Gastrocnemius medialis (tissue), 4 donors: Measurements from ENCODE around the gene ADORA1. TPM values are rescaled to one million over a fixed set of nuclear protein-coding genes. Genes with fewer than 3 reads are reported as not detected.

ENCODE experiments used
- ATAC-seq, 2 donors: fragments of 150-250 bp; one replicate each; pipeline ENCODE4 v1.9.1; 2016
- DNase-seq, 2 donors: peaks; one replicate each; pipeline ENCODE4 v3.0.0-alpha.2; 2019
- H3K27ac ChIP-seq, 4 donors: fragments of 200-600 bp; sonication (generic); 1 replicate in 1 of 4; 2 replicates in 3 of 4; pipeline ENCODE4 v1.5.1; 2016 to 2018; ENCODE audit warnings: mild to moderate bottlenecking in 2 of 4, moderate library complexity in 1 of 4
- H3K27me3 ChIP-seq, 3 donors: fragments of 200-600 bp; sonication (generic) in 2 of 3; 1 replicate in 1 of 3; 2 replicates in 2 of 3; pipeline versions ENCODE4 v1.5.1 to v1.6.0; 2016 to 2019; ENCODE audit warnings: mild to moderate bottlenecking in 1 of 3, moderate library complexity in 1 of 3
- H3K36me3 ChIP-seq, 2 donors: fragments of 200-600 bp; sonication (generic) in 1 of 2; one replicate each; pipeline ENCODE4 v1.5.1; 2017 to 2018
- H3K4me1 ChIP-seq, 2 donors: fragments of 200-600 bp; sonication (generic) in 1 of 2; one replicate each; pipeline ENCODE4 v1.5.1; 2016 to 2017; ENCODE audit warnings: mild to moderate bottlenecking in 2 of 2
- H3K4me3 ChIP-seq, 4 donors: fragments of 200-600 bp; sonication (generic) in 3 of 4; 1 replicate in 1 of 4; 2 replicates in 3 of 4; pipeline ENCODE4 v1.5.1; 2016 to 2019; ENCODE audit warnings: mild to moderate bottlenecking in 2 of 4
- H3K9me3 ChIP-seq, 3 donors: fragments of 200-600 bp; sonication (generic) in 2 of 3; 1 replicate in 1 of 3; 2 replicates in 2 of 3; pipeline ENCODE4 v1.5.1; 2016 to 2019
- CTCF ChIP-seq, 5 experiments: fragments of 450-650 bp in 3 of 5; fragments of 200-600 bp in 2 of 5; sonication (generic) in 2 of 5; IDR thresholded peaks in 4 of 5; conservative IDR thresholded peaks in 1 of 5; 1 replicate in 4 of 5; 2 replicates in 1 of 5; pipeline ENCODE4 v1.5.1; 2016 to 2019; ENCODE audit warnings: antibody characterized with exemption in 5 of 5, mild to moderate bottlenecking in 3 of 5, moderate library complexity in 3 of 5
- POLR2A ChIP-seq, 2 donors: fragments of 450-650 bp; IDR thresholded peaks; one replicate each; pipeline ENCODE4 v1.6.1; 2017; ENCODE audit warnings: antibody characterized with exemption in 2 of 2, mild to moderate bottlenecking in 2 of 2, moderate library complexity in 2 of 2
- in situ Hi-C, 4 donors: fragments of 200-750 bp; cut with MboI; loops; one replicate each; pipeline versions ENCODE4 v1.15.0 to v1.8.0; 2017; ENCODE audit warnings: low sequenced_read_pairs in 4 of 4
- intact Hi-C: fragments of 100-400 bp; cut with DNase I; formaldehyde crosslinking; loops from one replicate; pipeline ENCODE4 v1.15.1; 2023; ENCODE audit warnings: low total_unique reads
- total RNA-seq, 4 donors: library from RNA; depleted of rRNA; stranded (reverse); fragments of >200 nt; gene quantifications; one replicate each; pipeline versions ENCODE4 v1.1.0 to v1.2.3, GENCODE V29; 2016

The ADORA1 gene
- total RNA-seq, 4 donors from 2014 or later, result 0.25 to 5.6 (median 1.7) TPM

- TF ChIP-seq POLR2A (IDR thresholded peaks at IDR 0.05) (no peak), CTCF (IDR thresholded peaks at IDR 0.05 in 4 of 5, conservative IDR thresholded peaks at IDR 0.05 in 1 of 5) (no peak)
- intact Hi-C loops (no loop called here), in situ Hi-C loops (loop anchor here in 1 of 4 donors (10.0 kb wide), 1 partner anchor 51 kb away; no protein-coding TSS in a partner anchor)
- Histone ChIP-seq H3K9me3 (no peaks in the 10 kb centered on the region), H3K27ac (no peak overlapping the region), H3K27me3 (peaks cover 0 to 4% (median 0%) of the 10 kb centered on the region in 3 donors), H3K4me1 (no peaks in the 10 kb centered on the region), H3K36me3 (no peaks in the 10 kb centered on the region), H3K4me3 (no peak overlapping the region)
- DNase-seq (no peak), ATAC-seq (no peak)
Observed at GRCh38 chr1:203163891-203164635, 36.5 kb downstream of the ADORA1 start.

DNA sequence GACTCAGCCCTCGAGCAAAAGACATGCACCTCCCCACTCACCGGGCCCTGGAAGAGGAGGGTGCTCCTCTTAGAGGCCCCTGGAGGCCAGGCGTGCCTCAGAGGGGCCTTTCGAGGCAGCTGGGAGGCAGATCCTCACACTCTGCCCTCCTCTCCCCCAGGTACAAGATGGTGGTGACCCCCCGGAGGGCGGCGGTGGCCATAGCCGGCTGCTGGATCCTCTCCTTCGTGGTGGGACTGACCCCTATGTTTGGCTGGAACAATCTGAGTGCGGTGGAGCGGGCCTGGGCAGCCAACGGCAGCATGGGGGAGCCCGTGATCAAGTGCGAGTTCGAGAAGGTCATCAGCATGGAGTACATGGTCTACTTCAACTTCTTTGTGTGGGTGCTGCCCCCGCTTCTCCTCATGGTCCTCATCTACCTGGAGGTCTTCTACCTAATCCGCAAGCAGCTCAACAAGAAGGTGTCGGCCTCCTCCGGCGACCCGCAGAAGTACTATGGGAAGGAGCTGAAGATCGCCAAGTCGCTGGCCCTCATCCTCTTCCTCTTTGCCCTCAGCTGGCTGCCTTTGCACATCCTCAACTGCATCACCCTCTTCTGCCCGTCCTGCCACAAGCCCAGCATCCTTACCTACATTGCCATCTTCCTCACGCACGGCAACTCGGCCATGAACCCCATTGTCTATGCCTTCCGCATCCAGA is 37.7 kb downstream of the ADORA1 start:
- H3K27ac ChIP-seq, result no peak overlapping the region
- no peaks in the 10 kb centered on the region for H3K4me1 ChIP-seq
- H3K4me3 ChIP-seq, result no peak overlapping the region
- no peak for DNase-seq
- intact Hi-C loops, result no loop called here
- peaks cover 0 to 4% (median 0%) of the 10 kb centered on the region in 3 donors for H3K27me3 ChIP-seq
- no peaks in the 10 kb centered on the region for H3K9me3 ChIP-seq
- no peak for ATAC-seq
- in situ Hi-C loops, result loop anchor here in 1 of 4 donors (10.0 kb wide), 1 partner anchor 50 kb away; no protein-coding TSS in a partner anchor
- TF ChIP-seq POLR2A (IDR thresholded peaks at IDR 0.05), result no peak
- no peak for TF ChIP-seq CTCF (IDR thresholded peaks at IDR 0.05 in 4 of 5, conservative IDR thresholded peaks at IDR 0.05 in 1 of 5)
- H3K36me3 ChIP-seq, result no peaks in the 10 kb centered on the region

GRCh38 chr1:203165800-203166161 is 38.3 kb downstream of the ADORA1 start:
- no peak for ATAC-seq
- intact Hi-C loops (no loop called here), in situ Hi-C loops (loop anchor here in 1 of 4 donors (10.0 kb wide), 1 partner anchor 49 kb away; no protein-coding TSS in a partner anchor)
- H3K4me1 ChIP-seq, result no peaks in the 10 kb centered on the region
- peaks cover 0 to 4% (median 0%) of the 10 kb centered on the region in 3 donors for H3K27me3 ChIP-seq
- H3K27ac ChIP-seq, result no peak overlapping the region
- TF ChIP-seq POLR2A (IDR thresholded peaks at IDR 0.05), result no peak
- TF ChIP-seq CTCF (IDR thresholded peaks at IDR 0.05 in 4 of 5, conservative IDR thresholded peaks at IDR 0.05 in 1 of 5), result no peak
- no peaks in the 10 kb centered on the region for H3K36me3 ChIP-seq
- no peaks in the 10 kb centered on the region for H3K9me3 ChIP-seq
- no peak for DNase-seq
- no peak overlapping the region for H3K4me3 ChIP-seq

DNA sequence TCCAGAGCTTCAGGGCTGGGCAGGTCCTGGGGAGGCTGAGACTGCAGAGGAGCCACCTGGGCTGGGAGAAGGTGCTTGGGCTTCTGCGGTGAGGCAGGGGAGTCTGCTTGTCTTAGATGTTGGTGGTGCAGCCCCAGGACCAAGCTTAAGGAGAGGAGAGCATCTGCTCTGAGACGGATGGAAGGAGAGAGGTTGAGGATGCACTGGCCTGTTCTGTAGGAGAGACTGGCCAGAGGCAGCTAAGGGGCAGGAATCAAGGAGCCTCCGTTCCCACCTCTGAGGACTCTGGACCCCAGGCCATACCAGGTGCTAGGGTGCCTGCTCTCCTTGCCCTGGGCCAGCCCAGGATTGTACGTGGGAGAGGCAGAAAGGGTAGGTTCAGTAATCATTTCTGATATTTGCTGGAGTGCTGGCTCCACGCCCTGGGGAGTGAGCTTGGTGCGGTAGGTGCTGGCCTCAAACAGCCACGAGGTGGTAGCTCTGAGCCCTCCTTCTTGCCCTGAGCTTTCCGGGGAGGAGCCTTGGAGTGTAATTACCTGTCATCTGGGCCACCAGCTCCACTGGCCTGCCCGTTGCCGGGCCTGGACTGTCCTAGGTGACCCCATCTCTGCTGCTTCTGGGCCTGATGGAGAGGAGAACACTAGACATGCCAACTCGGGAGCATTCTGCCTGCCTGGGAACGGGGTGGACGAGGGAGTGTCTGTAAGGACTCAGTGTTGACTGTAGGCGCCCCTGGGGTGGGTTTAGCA is 38.8 kb downstream of the ADORA1 start:
- Histone ChIP-seq H3K36me3 (no peaks in the 10 kb centered on the region), H3K4me3 (no peak overlapping the region), H3K27me3 (peaks cover 0 to 4% (median 0%) of the 10 kb centered on the region in 3 donors), H3K9me3 (no peaks in the 10 kb centered on the region), H3K4me1 (no peaks in the 10 kb centered on the region), H3K27ac (no peak overlapping the region)
- intact Hi-C loops (no loop called here), in situ Hi-C loops (loop anchor here in 1 of 4 donors (10.0 kb wide), 1 partner anchor 48 kb away; no protein-coding TSS in a partner anchor)
- TF ChIP-seq CTCF (IDR thresholded peaks at IDR 0.05 in 4 of 5, conservative IDR thresholded peaks at IDR 0.05 in 1 of 5) (peak in 3 of 5 experiments; percentile 13 to 29 (median 21)), POLR2A (IDR thresholded peaks at IDR 0.05) (no peak)
- peak in 1 of 2 donors; percentile 24 for ATAC-seq
- no peak for DNase-seq
